ENCODE results near the gene C9orf72.

The C9orf72 gene

GRCh38 chr9:27549196-27549755 lies 24.0 kb downstream of the C9orf72 start:
- Histone ChIP-seq H3K36me3 (peaks cover 11% of the 10 kb centered on the region; the same call in 1 of the 2 replicates), H3K4me1 (no peaks in the 10 kb centered on the region; the same call in 1 of the 2 replicates), H3K9me3 (no peaks in the 10 kb centered on the region), H3K27me3 (no peaks in the 10 kb centered on the region), H3K4me3 (ENCODE audit: low read depth, low read length) (no peak overlapping the region)
- TF ChIP-seq CTCF (IDR thresholded peaks at IDR 0.05; ENCODE audit: low read depth, low read length), result no peak
- DNase-seq, result no peak

GRCh38 chr9:27548055-27548741 lies 25.1 kb downstream of the C9orf72 start:
- no peak for DNase-seq

GRCh38 chr9:27545471-27545870 lies 27.8 kb downstream of the C9orf72 start:
- no peak for TF ChIP-seq CTCF (IDR thresholded peaks at IDR 0.05; ENCODE audit: low read depth, low read length)
- no peak for DNase-seq
- H3K4me3 ChIP-seq (ENCODE audit: low read depth, low read length), result no peak overlapping the region
- H3K36me3 ChIP-seq, result peaks cover 2% of the 10 kb centered on the region; the same call in 1 of the 2 replicates
- no peaks in the 10 kb centered on the region for H3K27me3 ChIP-seq
- peaks cover 8% of the 10 kb centered on the region for H3K4me1 ChIP-seq
- H3K9me3 ChIP-seq, result 0 out of 2 replicates have a peak, but pooled peaks cover 3% of the 10 kb centered on the region

More at GRCh38 chr9:27548055-27548741, 25.1 kb downstream of the C9orf72 start:
- no peak overlapping the region for H3K4me3 ChIP-seq (ENCODE audit: low read depth, low read length)
- H3K9me3 ChIP-seq, result no peaks in the 10 kb centered on the region
- H3K36me3 ChIP-seq, result peaks cover 2% of the 10 kb centered on the region; the same call in 1 of the 2 replicates
- no peaks in the 10 kb centered on the region for H3K27me3 ChIP-seq
- H3K4me1 ChIP-seq, result no peaks in the 10 kb centered on the region; the same call in 1 of the 2 replicates
- TF ChIP-seq CTCF (IDR thresholded peaks at IDR 0.05; ENCODE audit: low read depth, low read length), result peak; percentile 61

GRCh38 chr9:27542508-27542907 lies 30.8 kb downstream of the C9orf72 start:
- no peaks in the 10 kb centered on the region for H3K36me3 ChIP-seq
- H3K9me3 ChIP-seq, result 0 out of 2 replicates have a peak, but pooled peaks cover 3% of the 10 kb centered on the region
- no peaks in the 10 kb centered on the region for H3K27me3 ChIP-seq
- H3K4me1 ChIP-seq, result peaks cover 8% of the 10 kb centered on the region
- DNase-seq, result no peak
- TF ChIP-seq CTCF (IDR thresholded peaks at IDR 0.05; ENCODE audit: low read depth, low read length), result no peak
- no peak overlapping the region for H3K4me3 ChIP-seq (ENCODE audit: low read depth, low read length)

- H3K4me1 ChIP-seq, result peaks cover 8% of the 10 kb centered on the region
- DNase-seq, result peak; percentile 39
- no peaks in the 10 kb centered on the region for H3K27me3 ChIP-seq
- H3K4me3 ChIP-seq (ENCODE audit: low read depth, low read length), result no peak overlapping the region
- 0 out of 2 replicates have a peak, but pooled peaks cover 3% of the 10 kb centered on the region for H3K9me3 ChIP-seq
- no peaks in the 10 kb centered on the region for H3K36me3 ChIP-seq
- TF ChIP-seq CTCF (IDR thresholded peaks at IDR 0.05; ENCODE audit: low read depth, low read length), result no peak
Observed at GRCh38 chr9:27541740-27542139, 31.5 kb downstream of the C9orf72 start.

GRCh38 chr9:27540502-27540901 lies 32.8 kb downstream of the C9orf72 start:
- H3K36me3 ChIP-seq, result no peaks in the 10 kb centered on the region
- no peak for DNase-seq
- H3K4me3 ChIP-seq (ENCODE audit: low read depth, low read length), result no peak overlapping the region
- TF ChIP-seq CTCF (IDR thresholded peaks at IDR 0.05; ENCODE audit: low read depth, low read length), result no peak
- H3K4me1 ChIP-seq, result peaks cover 8% of the 10 kb centered on the region
- H3K9me3 ChIP-seq, result 0 out of 2 replicates have a peak, but pooled peaks cover 3% of the 10 kb centered on the region
- H3K27me3 ChIP-seq, result no peaks in the 10 kb centered on the region
